Neural cell (in vitro differentiated cells): ENCODE measurements around the gene RIC3.

Source experiments
- CTCF ChIP-seq: fragments of 450-650 bp; IDR thresholded peaks from 2 replicates; pipeline ENCODE4 v1.5.1; 2014; ENCODE audit warnings: antibody characterized with exemption, mild to moderate bottlenecking, moderate library complexity; ENCODE audit not compliant: poor library complexity, severe bottlenecking
- EZH2 ChIP-seq: fragments of 200-600, 300-800 bp; shearing (Covaris generic), sonication (generic); IDR thresholded peaks from 2 replicates; pipeline ENCODE4 v1.6.1; 2014; ENCODE audit warnings: antibody characterized with exemption, low read length, borderline replicate concordance, mild to moderate bottlenecking; ENCODE audit not compliant: insufficient read depth, poor library complexity, severe bottlenecking
- POLR2AphosphoS5 ChIP-seq: IDR thresholded peaks from 2 replicates; pipeline ENCODE4 v1.6.1; 2012
- RAD21 ChIP-seq: fragments of 450-650 bp; conservative IDR thresholded peaks from 2 replicates; pipeline ENCODE4 v1.6.1; 2014; ENCODE audit warnings: antibody characterized with exemption, mild to moderate bottlenecking, moderate library complexity
- REST ChIP-seq: IDR thresholded peaks from 2 replicates; pipeline ENCODE4 v1.6.1; 2012; ENCODE audit warnings: borderline replicate concordance

DNA sequence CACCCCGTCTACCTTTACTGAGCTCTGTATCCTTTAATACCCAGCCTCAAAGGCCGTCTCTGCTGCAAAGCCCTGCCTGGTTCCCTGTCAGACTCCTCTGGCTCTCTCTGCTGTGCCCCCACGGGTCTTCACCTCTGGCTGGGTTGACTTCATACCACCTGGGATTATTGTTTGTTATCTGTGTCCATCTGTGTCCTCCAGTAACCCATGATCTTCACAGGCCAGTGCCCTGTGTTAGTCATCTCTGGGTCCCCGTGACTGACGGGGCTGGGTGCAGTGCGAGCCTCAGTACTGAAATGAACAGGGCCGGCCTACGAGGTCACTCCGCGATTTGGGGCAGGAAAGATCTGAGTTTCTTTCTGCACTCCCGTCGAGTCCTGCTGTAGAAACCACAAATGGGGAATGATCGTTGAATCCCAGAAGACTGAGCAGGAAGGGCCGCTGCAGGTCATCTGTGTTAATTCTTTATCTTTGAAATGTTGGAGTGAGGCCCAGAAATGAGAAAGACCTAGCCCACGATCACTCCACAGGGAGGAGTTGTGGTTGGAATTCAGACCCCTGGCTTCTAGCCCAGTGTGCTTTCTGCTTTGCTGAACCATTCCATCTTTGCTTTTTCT is 100.1 kb downstream of the RIC3 start:
- no peak for TF ChIP-seq EZH2
- no peak for TF ChIP-seq CTCF
- TF ChIP-seq REST = no peak
- TF ChIP-seq RAD21 = no peak
- no peak for TF ChIP-seq POLR2AphosphoS5
